H1 (cell line): ENCODE measurements around the gene PRRX1. TPM values are rescaled to one million over a fixed set of nuclear protein-coding genes. Genes with fewer than 3 reads are reported as not detected.

Source experiments
- CTCF ChIA-PET: fragments of 300-600 bp; sonication (Branson Sonifier 250); formaldehyde crosslinking; loops from one replicate; lab custom pipeline; 2021; ENCODE audit not compliant: partially characterized antibody; lab: Charles Lee
- POLR2A ChIA-PET: fragments of 300-600 bp; sonication (Branson Sonifier 250); formaldehyde crosslinking; loops from one replicate; lab custom pipeline; 2021; ENCODE audit warnings: inconsistent platforms; ENCODE audit not compliant: partially characterized antibody; lab: Charles Lee
- DNase-seq, 2 experiments: peaks; one replicate each; pipeline versions ENCODE4 v3.0.0 to v3.0.0-alpha.2; 2010 to 2022; ENCODE audit warnings: low spot score in 2 of 2, low read depth in 1 of 2, mixed read lengths in 1 of 2
- FAIRE-seq: peaks from 2 replicates; lab custom pipeline; 2011; peaks lifted over from hg19 to GRCh38; lab: Jason Lieb, UNC
- H2AFZ ChIP-seq: 2 replicates; pipeline ENCODE4 v1.8.1; 2012; ENCODE audit warnings: low read length, inconsistent platforms
- H2AK5ac ChIP-seq: 2 replicates; pipeline ENCODE4 v1.6.1; 2013; ENCODE audit warnings: low read depth, low read length
- H2BK120ac ChIP-seq: replicated peaks from 2 replicates; pipeline ENCODE3; 2013; ENCODE audit warnings: low read depth, low read length, inconsistent platforms
- H2BK12ac ChIP-seq: 2 replicates; pipeline ENCODE4 v1.6.1; 2013; ENCODE audit warnings: low read depth, low read length
- H2BK15ac ChIP-seq: 2 replicates; pipeline ENCODE4 v1.6.1; 2013; ENCODE audit warnings: low read length
- H2BK20ac ChIP-seq: 2 replicates; pipeline ENCODE4 v1.6.1; 2013; ENCODE audit warnings: low read length
- H2BK5ac ChIP-seq: 2 replicates; pipeline ENCODE4 v1.6.1; 2013; ENCODE audit warnings: low read depth, low read length
- H3K14ac ChIP-seq: 2 replicates; pipeline ENCODE4 v1.6.1; 2013; ENCODE audit warnings: inconsistent platforms; ENCODE audit not compliant: insufficient read length
- H3K18ac ChIP-seq: 2 replicates; pipeline ENCODE4 v1.6.1; 2013; ENCODE audit warnings: low read length; ENCODE audit errors: extremely low read depth
- H3K23ac ChIP-seq: 2 replicates; pipeline ENCODE4 v1.6.1; 2013; ENCODE audit warnings: inconsistent platforms; ENCODE audit not compliant: insufficient read length
- H3K23me2 ChIP-seq: 2 replicates; pipeline ENCODE4 v1.6.1; 2013; ENCODE audit warnings: low read depth, low read length
- H3K27ac ChIP-seq: 2 replicates; pipeline ENCODE4 v1.6.1; 2011; ENCODE audit warnings: low read depth, low read length, inconsistent platforms
- H3K27me3 ChIP-seq, 4 experiments: replicated peaks in 1 of 4; 1 replicate in 1 of 4; 2 replicates in 3 of 4; pipeline versions ENCODE4 v1.6.1 to v1.8.1; 2011 to 2013; ENCODE audit warnings: low read length in 3 of 4, mild to moderate bottlenecking in 3 of 4, inconsistent platforms in 2 of 4, mixed read lengths in 2 of 4, moderate library complexity in 1 of 4; ENCODE audit not compliant: control insufficient read depth in 3 of 4, insufficient read depth in 3 of 4; ENCODE audit errors: extremely low read depth in 1 of 4
- H3K36me3 ChIP-seq, 4 experiments: 2 replicates each; pipeline versions ENCODE4 v1.6.1 to v1.8.1; 2011 to 2013; ENCODE audit warnings: mild to moderate bottlenecking in 4 of 4, low read length in 3 of 4, moderate library complexity in 2 of 4, control low read depth in 1 of 4, inconsistent platforms in 1 of 4; ENCODE audit not compliant: insufficient read depth in 4 of 4, control insufficient read depth in 2 of 4
- H3K4ac ChIP-seq: replicated peaks from 2 replicates; pipeline ENCODE3; 2013; ENCODE audit warnings: low read length, low read depth, mixed read lengths, inconsistent platforms; ENCODE audit not compliant: insufficient read length
- H3K4me1 ChIP-seq, 4 experiments: replicated peaks in 1 of 4; 1 replicate in 1 of 4; 2 replicates in 3 of 4; pipeline versions ENCODE4 v1.6.1 to v1.8.1; 2011 to 2013; ENCODE audit warnings: low read length in 3 of 4, inconsistent platforms in 2 of 4, mixed read lengths in 1 of 4; ENCODE audit not compliant: insufficient read depth in 4 of 4, control insufficient read depth in 3 of 4
- H3K4me2 ChIP-seq, 2 experiments: 2 replicates each; pipeline versions ENCODE4 v1.6.1 to v1.8.1; 2011 to 2013; ENCODE audit warnings: low read depth in 2 of 2, low read length in 2 of 2, control low read depth in 1 of 2, inconsistent platforms in 1 of 2, mild to moderate bottlenecking in 1 of 2; ENCODE audit not compliant: insufficient read depth in 1 of 2
- H3K4me3 ChIP-seq, 4 experiments: fragments of 200-600, 300-600 bp in 1 of 4; sonication (generic), shearing (Covaris generic), sonication (Bioruptor Twin) in 1 of 4; 2 replicates each; pipeline versions ENCODE4 v1.5.1 to v1.8.1; 2011 to 2016; ENCODE audit warnings: low read length in 4 of 4, low read depth in 3 of 4, control low read depth in 2 of 4, inconsistent platforms in 2 of 4, mild to moderate bottlenecking in 2 of 4, mixed read lengths in 1 of 4, moderate library complexity in 1 of 4; ENCODE audit not compliant: insufficient read depth in 2 of 4; ENCODE audit errors: extremely low read depth in 1 of 4
- H3K56ac ChIP-seq: replicated peaks from 2 replicates; pipeline ENCODE3; 2013; ENCODE audit warnings: low read depth, mild to moderate bottlenecking, mixed read lengths, low read length, inconsistent platforms; ENCODE audit not compliant: insufficient read length
- H3K79me1 ChIP-seq: 2 replicates; pipeline ENCODE4 v1.6.1; 2013; ENCODE audit warnings: low read depth, low read length, control low read depth
- H3K79me2 ChIP-seq, 2 experiments: 2 replicates each; pipeline versions ENCODE4 v1.6.1 to v1.8.1; 2012 to 2013; ENCODE audit warnings: low read length in 2 of 2, mild to moderate bottlenecking in 2 of 2, inconsistent platforms in 1 of 2; ENCODE audit not compliant: insufficient read depth in 2 of 2, control insufficient read depth in 1 of 2
- H3K9ac ChIP-seq, 4 experiments: replicated peaks in 1 of 4; 1 replicate in 1 of 4; 2 replicates in 3 of 4; pipeline versions ENCODE4 v1.6.1 to v1.8.1; 2011 to 2013; ENCODE audit warnings: low read depth in 3 of 4, low read length in 3 of 4, control low read depth in 2 of 4, mild to moderate bottlenecking in 2 of 4, moderate library complexity in 2 of 4, inconsistent platforms in 1 of 4; ENCODE audit errors: extremely low read depth in 1 of 4
- H3K9me3 ChIP-seq, 2 experiments: 2 replicates each; pipeline versions ENCODE4 v1.6.1 to v1.8.1; 2012 to 2013; ENCODE audit warnings: mild to moderate bottlenecking in 2 of 2, moderate library complexity in 2 of 2, control low read depth in 1 of 2, inconsistent platforms in 1 of 2, low read depth in 1 of 2, low read length in 1 of 2, mixed read lengths in 1 of 2; ENCODE audit not compliant: insufficient read depth in 2 of 2
- H4K20me1 ChIP-seq, 2 experiments: replicated peaks in 1 of 2; 2 replicates each; pipeline versions ENCODE3 to v1.8.1; 2011 to 2013; ENCODE audit warnings: inconsistent platforms in 2 of 2, low read length in 2 of 2, mild to moderate bottlenecking in 1 of 2; ENCODE audit not compliant: insufficient read depth in 2 of 2, control insufficient read depth in 1 of 2
- H4K5ac ChIP-seq: 2 replicates; pipeline ENCODE4 v1.6.1; 2013; ENCODE audit warnings: low read length, low read depth, mixed read lengths, inconsistent platforms; ENCODE audit not compliant: insufficient read length
- H4K8ac ChIP-seq: 2 replicates; pipeline ENCODE4 v1.8.0; 2013; ENCODE audit warnings: mild to moderate bottlenecking, moderate library complexity, low read length, inconsistent platforms; ENCODE audit not compliant: insufficient read depth; ENCODE audit errors: extremely low read depth
- H4K91ac ChIP-seq: replicated peaks from 2 replicates; pipeline ENCODE3; 2013; ENCODE audit warnings: low read length, mixed read lengths, inconsistent platforms; ENCODE audit not compliant: insufficient read length
- ASH2L ChIP-seq: fragments of 200-600, 300-600 bp; sonication (generic); IDR thresholded peaks from one replicate; pipeline ENCODE4 v1.7.1; 2017; ENCODE audit warnings: low read length
- BRCA1 ChIP-seq: IDR thresholded peaks from 2 replicates; pipeline ENCODE4 v1.6.1; 2012; ENCODE audit warnings: low read depth, low read length, improper control_type of control experiment
- CBX8 ChIP-seq: fragments of 300-800, 300-1000 bp; sonication (generic); IDR thresholded peaks from 2 replicates; pipeline ENCODE4 v1.7.1; 2016; ENCODE audit warnings: low read depth, low read length, borderline replicate concordance
- CTBP2 ChIP-seq: IDR thresholded peaks from 2 replicates; pipeline ENCODE4 v1.7.0; 2011; ENCODE audit warnings: borderline replicate concordance, mild to moderate bottlenecking, moderate library complexity, mixed read lengths, low read length; ENCODE audit not compliant: insufficient read depth, insufficient read length
- EGR1 ChIP-seq: IDR thresholded peaks from 2 replicates; pipeline ENCODE4 v1.6.1; 2011; ENCODE audit warnings: low read depth, low read length, borderline replicate concordance
- EZH2 ChIP-seq: fragments of 200-600 bp; sonication (generic); IDR thresholded peaks from 2 replicates; pipeline ENCODE4 v1.7.1; 2012; ENCODE audit warnings: low read depth, mild to moderate bottlenecking, moderate library complexity, low read length, inconsistent platforms; ENCODE audit not compliant: severe bottlenecking
- KDM1A ChIP-seq: fragments of 200-600, 300-600 bp; sonication (generic); IDR thresholded peaks from 2 replicates; pipeline ENCODE4 v1.7.1; 2016; ENCODE audit warnings: mild to moderate bottlenecking, low read length, borderline replicate concordance
- RBBP5 ChIP-seq: IDR thresholded peaks from 2 replicates; pipeline ENCODE4 v1.7.1; 2012; ENCODE audit warnings: low read depth, mild to moderate bottlenecking, inconsistent platforms, low read length, moderate library complexity, borderline replicate concordance
- SUZ12 ChIP-seq: fragments of 200-600 bp; sonication (generic); IDR thresholded peaks from 2 replicates; pipeline ENCODE4 v1.6.1; 2012; ENCODE audit warnings: mild to moderate bottlenecking, inconsistent platforms, low read length, moderate library complexity, mixed read lengths
- TBP ChIP-seq: IDR thresholded peaks from 2 replicates; pipeline ENCODE4 v1.6.1; 2011; ENCODE audit warnings: low read depth, low read length, improper control_type of control experiment
- WGBS, 2 experiments: shearing (Covaris generic) in 1 of 2; methylation state at CpG; one replicate each; pipeline versions ENCODE4 v1.1.6 to v1.1.7; 2013 to 2015; ENCODE audit warnings: low lambda C conversion rate in 2 of 2, mixed read lengths in 2 of 2, inconsistent platforms in 1 of 2, low coverage in 1 of 2, missing lambda C conversion rate in 1 of 2; ENCODE audit not compliant: insufficient replicate concordance in 2 of 2, insufficient coverage in 1 of 2, insufficient read length in 1 of 2; ENCODE audit errors: extremely low coverage in 1 of 2, missing lambda C conversion rate in 1 of 2; 5-methylcytosine and 5-hydroxymethylcytosine counted together
- polyA plus RNA-seq, 7 experiments: library from polyadenylated mRNA; depleted of rRNA in 3 of 7; stranded (reverse) in 5 of 7; unstranded in 2 of 7; fragments of >200 nt in 5 of 7; fragments of 200-250 nt in 2 of 7; gene quantifications; 1 replicate in 5 of 7; 2 replicates in 1 of 7; 4 replicates in 1 of 7; pipeline versions ENCODE4 v1.2.1 to v1.2.3, GENCODE V29; 2011 to 2013; ENCODE audit warnings: missing spikeins in 2 of 7, mixed read lengths in 2 of 7
- total RNA-seq: library from RNA; stranded (reverse); fragmentation: NEBNext Ultra II Directional; extraction: Animal tissue kit (Norgen Biotek cat#: 25700); gene quantifications from 2 replicates; pipeline ENCODE4 v1.2.1, GENCODE V29; 2021

The PRRX1 gene
- total and polyA plus RNA-seq, 2 of the 8 experiments (the other 6 are each of a cell fraction or from before 2014, with no cell fraction given): not detected

GRCh38 chr1:170664828-170665612 lies 1.1 kb downstream of the PRRX1 start:
- H3K9me3 ChIP-seq: no peaks in the 10 kb centered on the region
- H3K9ac ChIP-seq: no peak overlapping the region
- 0 out of 2 replicates have a peak overlapping the region, but pooled peaks have one; percentile 61 for H2BK20ac ChIP-seq
- no peak for FAIRE-seq
- ChIA-PET CTCF (interaction anchor here (1.2 to 1.4 kb wide), 2 partner anchors 24 to 654 kb away, joined by 4 to 8 read pairs; no protein-coding TSS in a partner anchor), POLR2A (interaction anchor here (0.6 to 1.1 kb wide), 2 partner anchors 25 to 164 kb away, joined by 3 read pairs; no protein-coding TSS in a partner anchor)
- no peak for DNase-seq
- no peak overlapping the region for H3K4ac ChIP-seq
- no peak overlapping the region for H3K56ac ChIP-seq
- no peak overlapping the region for H2AK5ac ChIP-seq
- H3K23me2 ChIP-seq: peaks cover 18% of the 10 kb centered on the region
- no peak overlapping the region for H3K23ac ChIP-seq
- H2BK15ac ChIP-seq: no peak overlapping the region
- no peak overlapping the region for H4K8ac ChIP-seq
- no peaks in the 10 kb centered on the region for H3K36me3 ChIP-seq
- 0 out of 2 replicates have a peak overlapping the region, but pooled peaks have one; percentile 68 for H2BK12ac ChIP-seq
- H3K27me3 ChIP-seq: peaks cover 77 to 100% (median 95%) of the 10 kb centered on the region in 4 experiments
- no peaks in the 10 kb centered on the region for H3K79me2 ChIP-seq
- H4K5ac ChIP-seq: no peak overlapping the region
- H3K4me1 ChIP-seq: peaks cover 13 to 42% (median 22%) of the 10 kb centered on the region in 4 experiments
- no peaks in the 10 kb centered on the region for H3K79me1 ChIP-seq
- 0 out of 2 replicates have a peak overlapping the region, but pooled peaks have one; percentile 27 for H2AFZ ChIP-seq
- H3K4me2 ChIP-seq: peak overlapping the region; percentile 84 to 91
- WGBS, 2 experiments: 3% methylated on average over 36 of the region's 37 CpGs; no CpG with 5 or more reads in 1 of the 2 experiments
- H4K91ac ChIP-seq: no peak overlapping the region
- TF ChIP-seq SUZ12 (peak; percentile 77; the same call in 1 of the 2 replicates), EZH2 (peak; percentile 82), CBX8 (no peak), KDM1A (no peak), CTBP2 (peak; percentile 99), EGR1 (peak; percentile 44; the same call in 1 of the 2 replicates), TBP (no peak), BRCA1 (no peak), RBBP5 (peak; percentile 63; the same call in 1 of the 2 replicates), ASH2L (peak; percentile 88)
- H3K27ac ChIP-seq: no peak overlapping the region
- no peak overlapping the region for H3K14ac ChIP-seq
- peak overlapping the region; percentile 40 to 66 (median 56) for H3K4me3 ChIP-seq
- H2BK120ac ChIP-seq: no peak overlapping the region
- H3K18ac ChIP-seq: no peak overlapping the region; the same call in 1 of the 2 replicates
- H2BK5ac ChIP-seq: no peak overlapping the region
- peaks cover 5 to 16% of the 10 kb centered on the region in 2 experiments for H4K20me1 ChIP-seq
